IMR-90 (cell line): Measurements from ENCODE around the gene PSG3.
"Not testable (repeated sequence)": the region's sequence is repeated elsewhere in the genome, so short reads cannot be mapped to it uniquely, and the experiment has no call there.

Experiments
- POLR2A ChIP-seq: IDR thresholded peaks from 2 replicates; pipeline ENCODE4 v1.6.1; 2012; ENCODE audit warnings: mild to moderate bottlenecking, low read depth, low read length
- RFX5 ChIP-seq: IDR thresholded peaks from 2 replicates; pipeline ENCODE4 v1.8.0; 2012; ENCODE audit warnings: low read depth, mild to moderate bottlenecking, low read length, moderate library complexity
- TF ChIP-seq, protein P1 (sequence below): conservative IDR thresholded peaks from 2 replicates; pipeline ENCODE4 v1.5.1; 2012; ENCODE audit warnings: mild to moderate bottlenecking, low read depth, low read length, improper control_type of control experiment

- not testable (repeated sequence) for TF ChIP-seq POLR2A, RFX5
- TF ChIP-seq, protein P1, sequence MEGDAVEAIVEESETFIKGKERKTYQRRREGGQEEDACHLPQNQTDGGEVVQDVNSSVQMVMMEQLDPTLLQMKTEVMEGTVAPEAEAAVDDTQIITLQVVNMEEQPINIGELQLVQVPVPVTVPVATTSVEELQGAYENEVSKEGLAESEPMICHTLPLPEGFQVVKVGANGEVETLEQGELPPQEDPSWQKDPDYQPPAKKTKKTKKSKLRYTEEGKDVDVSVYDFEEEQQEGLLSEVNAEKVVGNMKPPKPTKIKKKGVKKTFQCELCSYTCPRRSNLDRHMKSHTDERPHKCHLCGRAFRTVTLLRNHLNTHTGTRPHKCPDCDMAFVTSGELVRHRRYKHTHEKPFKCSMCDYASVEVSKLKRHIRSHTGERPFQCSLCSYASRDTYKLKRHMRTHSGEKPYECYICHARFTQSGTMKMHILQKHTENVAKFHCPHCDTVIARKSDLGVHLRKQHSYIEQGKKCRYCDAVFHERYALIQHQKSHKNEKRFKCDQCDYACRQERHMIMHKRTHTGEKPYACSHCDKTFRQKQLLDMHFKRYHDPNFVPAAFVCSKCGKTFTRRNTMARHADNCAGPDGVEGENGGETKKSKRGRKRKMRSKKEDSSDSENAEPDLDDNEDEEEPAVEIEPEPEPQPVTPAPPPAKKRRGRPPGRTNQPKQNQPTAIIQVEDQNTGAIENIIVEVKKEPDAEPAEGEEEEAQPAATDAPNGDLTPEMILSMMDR = not testable (repeated sequence)
Observed at GRCh38 chr19:42752246-42752645, 12.0 kb upstream of the PSG3 start.
